ENCODE results near the gene PATJ.
"Not testable (repeated sequence)": the region's sequence is repeated elsewhere in the genome, so short reads cannot be mapped to it uniquely, and the experiment has no call there.

The PATJ gene

GRCh38 chr1:62109124-62109523 lies 366.8 kb downstream of the PATJ start:
- no peak for DNase-seq

- no peak for DNase-seq
Measured at GRCh38 chr1:62110198-62110817, 368.0 kb downstream of the PATJ start.

GRCh38 chr1:62111084-62111483 lies 368.8 kb downstream of the PATJ start:
- DNase-seq = no peak

GRCh38 chr1:62113507-62113906 lies 371.2 kb downstream of the PATJ start:
- DNase-seq = no peak

GRCh38 chr1:62117018-62117750 lies 374.9 kb downstream of the PATJ start:
- DNase-seq = no peak

GRCh38 chr1:62126579-62127290 lies 384.5 kb downstream of the PATJ start:
- no peak for DNase-seq

- DNase-seq = no peak
Measured at GRCh38 chr1:62128745-62129144, 386.5 kb downstream of the PATJ start.

GRCh38 chr1:62131093-62131725 lies 388.9 kb downstream of the PATJ start:
- DNase-seq = no peak

- no peak for DNase-seq
Measured at GRCh38 chr1:62138029-62138428, 395.7 kb downstream of the PATJ start.

GRCh38 chr1:62139410-62139809 lies 397.1 kb downstream of the PATJ start:
- DNase-seq = no peak

GRCh38 chr1:62140666-62141065 lies 398.4 kb downstream of the PATJ start:
- DNase-seq = no peak

- DNase-seq = no peak
Measured at GRCh38 chr1:62142496-62142895, 400.2 kb downstream of the PATJ start.

- peak; percentile 15 for DNase-seq
Measured at GRCh38 chr1:62144238-62144831, 402.1 kb downstream of the PATJ start.

GRCh38 chr1:62159940-62160348 lies 417.7 kb downstream of the PATJ start:
- DNase-seq = no peak

- no peak for DNase-seq
Measured at GRCh38 chr1:62161711-62162110, 419.4 kb downstream of the PATJ start.

- DNase-seq = not testable (repeated sequence)
Measured at GRCh38 chr1:62170380-62170779, 428.1 kb downstream of the PATJ start.

GRCh38 chr1:62175568-62176179 lies 433.4 kb downstream of the PATJ start:
- DNase-seq = no peak

- DNase-seq = no peak
Measured at GRCh38 chr1:62176597-62177312, 434.5 kb downstream of the PATJ start.

GRCh38 chr1:62177621-62178020 lies 435.3 kb downstream of the PATJ start:
- DNase-seq = no peak

GRCh38 chr1:62178372-62178771 lies 436.1 kb downstream of the PATJ start:
- DNase-seq = no peak

- not testable (repeated sequence) for DNase-seq
Measured at GRCh38 chr1:62180054-62180453, 437.8 kb downstream of the PATJ start.

- DNase-seq = peak; percentile 52
Measured at GRCh38 chr1:62180639-62181038, 438.4 kb downstream of the PATJ start.
